ENCODE measurements around the gene UMODL1. TPM values are rescaled to one million over a fixed set of nuclear protein-coding genes. Genes with fewer than 3 reads are reported as not detected.

The UMODL1 gene
- total and polyA plus RNA-seq, 8 donors: 0.10 to 0.69 (median 0.48) TPM; not detected in 1

DNA sequence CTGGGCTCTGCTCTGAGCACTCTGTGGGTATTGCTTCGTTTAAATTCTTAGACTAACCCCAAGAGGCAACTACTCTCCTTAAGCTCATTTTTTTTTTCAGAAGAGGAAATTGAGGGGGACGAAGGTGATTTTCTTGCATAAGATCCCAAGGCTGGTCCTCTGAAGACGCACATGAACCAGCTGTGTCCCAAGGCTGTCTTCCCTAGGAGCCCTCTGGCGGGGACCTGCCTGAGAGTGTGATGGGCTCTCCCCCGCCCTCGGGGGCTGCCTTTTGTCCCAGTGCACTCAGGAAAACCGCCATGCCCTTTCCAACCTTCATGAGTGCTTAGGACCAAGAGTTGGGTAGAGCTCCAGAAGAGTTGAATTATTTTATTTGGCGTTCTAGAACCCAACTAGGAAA, 21.7 kb downstream of the UMODL1 start:
- H3K27ac ChIP-seq: no peak overlapping the region
- H3K36me3 ChIP-seq: no peaks in the 10 kb centered on the region
- peaks cover 0 to 16% of the 10 kb centered on the region in 2 donors for H3K27me3 ChIP-seq
- H3K9me3 ChIP-seq: peaks cover 0 to 6% of the 10 kb centered on the region in 2 donors
- peaks cover 0 to 6% of the 10 kb centered on the region in 2 donors for H3K4me1 ChIP-seq
- H3K4me3 ChIP-seq: no peak overlapping the region
- no peak for TF ChIP-seq CTCF (IDR thresholded peaks at IDR 0.05)
- DNase-seq: peak in 1 of 4 donors; percentile 22
- no peak for ATAC-seq
- intact Hi-C loops (cut with DNase I): no loop called here

GRCh38 chr21:42093186-42093585, 22.1 kb downstream of the UMODL1 start:
- Histone ChIP-seq H3K27me3 (peaks cover 0 to 16% of the 10 kb centered on the region in 2 donors), H3K4me3 (no peak overlapping the region), H3K9me3 (peaks cover 0 to 6% of the 10 kb centered on the region in 2 donors), H3K27ac (no peak overlapping the region), H3K4me1 (peaks cover 0 to 10% of the 10 kb centered on the region in 2 donors), H3K36me3 (no peaks in the 10 kb centered on the region)
- TF ChIP-seq CTCF (IDR thresholded peaks at IDR 0.05): no peak
- intact Hi-C loops (cut with DNase I): no loop called here
- DNase-seq (no peak), ATAC-seq (no peak)

DNA sequence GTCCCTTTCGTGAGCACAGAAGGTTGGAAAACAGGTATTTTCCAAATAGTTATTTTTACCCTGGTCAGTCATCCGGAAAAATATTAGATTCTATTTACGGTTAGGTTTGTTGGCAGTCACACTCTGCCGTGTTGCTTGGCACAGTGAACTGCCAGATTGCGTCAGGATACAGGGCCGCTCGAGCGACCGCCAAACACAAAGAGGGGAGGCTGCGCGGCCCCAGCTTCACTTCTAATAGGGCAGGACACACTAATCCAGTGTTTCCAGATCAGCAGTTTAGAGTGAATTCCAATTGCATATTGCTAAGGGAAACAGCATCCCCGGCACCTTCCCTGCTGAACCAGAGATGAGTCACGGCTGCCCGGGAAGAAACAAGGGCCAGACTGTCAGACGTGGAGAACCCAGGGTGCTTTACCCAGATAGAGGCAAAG, 22.9 kb downstream of the UMODL1 start:
- TF ChIP-seq CTCF (IDR thresholded peaks at IDR 0.05): no peak
- DNase-seq: no peak
- peaks cover 0 to 6% of the 10 kb centered on the region in 2 donors for H3K9me3 ChIP-seq
- peaks cover 0 to 12% of the 10 kb centered on the region in 2 donors for H3K4me1 ChIP-seq
- H3K4me3 ChIP-seq: no peak overlapping the region
- H3K36me3 ChIP-seq: no peaks in the 10 kb centered on the region
- intact Hi-C loops (cut with DNase I): no loop called here
- H3K27me3 ChIP-seq: peaks cover 0 to 16% of the 10 kb centered on the region in 2 donors
- no peak for ATAC-seq
- no peak overlapping the region for H3K27ac ChIP-seq

DNA sequence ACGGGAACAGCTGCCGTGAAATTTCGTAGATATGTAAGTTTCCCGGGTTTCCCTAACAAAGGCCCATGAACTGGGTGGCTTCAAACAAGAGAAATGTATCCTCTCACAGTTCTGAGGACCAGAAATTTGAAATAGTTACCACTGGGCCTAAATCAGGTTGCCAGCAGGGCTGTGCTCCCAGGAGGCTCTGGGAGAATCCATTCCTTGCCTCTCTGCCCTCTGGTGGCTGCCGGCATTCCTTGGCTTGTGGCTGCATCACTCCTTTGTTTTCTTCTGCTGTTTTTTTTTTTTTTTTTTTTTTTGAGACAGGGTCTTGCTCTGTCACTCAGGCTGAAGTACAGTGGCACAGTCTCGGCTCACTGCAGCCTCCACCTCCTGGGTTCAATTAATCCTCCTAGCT, 23.7 kb downstream of the UMODL1 start:
- Histone ChIP-seq H3K27me3 (peaks cover 0 to 16% of the 10 kb centered on the region in 2 donors), H3K27ac (no peak overlapping the region), H3K4me1 (peaks cover 0 to 12% of the 10 kb centered on the region in 2 donors), H3K9me3 (peaks cover 0 to 6% of the 10 kb centered on the region in 2 donors), H3K4me3 (no peak overlapping the region), H3K36me3 (no peaks in the 10 kb centered on the region)
- ATAC-seq (no peak), DNase-seq (no peak)
- no peak for TF ChIP-seq CTCF (IDR thresholded peaks at IDR 0.05)
- intact Hi-C loops (cut with DNase I): no loop called here

GRCh38 chr21:42095581-42095980, 24.5 kb downstream of the UMODL1 start:
- DNase-seq (no peak), ATAC-seq (no peak)
- H3K9me3 ChIP-seq: peaks cover 0 to 6% of the 10 kb centered on the region in 2 donors
- H3K27me3 ChIP-seq: peaks cover 0 to 16% of the 10 kb centered on the region in 2 donors
- no peaks in the 10 kb centered on the region for H3K36me3 ChIP-seq
- intact Hi-C loops (cut with DNase I): no loop called here
- peaks cover 0 to 12% of the 10 kb centered on the region in 2 donors for H3K4me1 ChIP-seq
- no peak overlapping the region for H3K4me3 ChIP-seq
- no peak overlapping the region for H3K27ac ChIP-seq
- TF ChIP-seq CTCF (IDR thresholded peaks at IDR 0.05): no peak
